ENCODE measurements around the gene CBY1. TPM values are rescaled to one million over a fixed set of nuclear protein-coding genes. Genes with fewer than 3 reads are reported as not detected.

Gene CBY1
- polyA plus RNA-seq, 1 of the 3 experiments (the other 2 are of a cell fraction), result 21.8 TPM

GRCh38 chr22:38623351-38623750 is 33.1 kb upstream of the CBY1 start (continued):
- no peak for TF ChIP-seq REST (IDR thresholded peaks at IDR 0.05; ENCODE audit: low read depth, low read length)
- TF ChIP-seq EZH2phosphoT487 (IDR thresholded peaks at IDR 0.05; ENCODE audit: borderline replicate concordance, low read depth), result no peak

GRCh38 chr22:38628444-38628843 is 28.0 kb upstream of the CBY1 start:
- H2AFZ ChIP-seq (ENCODE audit: low read depth), result no peak overlapping the region
- no peaks in the 10 kb centered on the region for H3K9me3 ChIP-seq
- no peaks in the 10 kb centered on the region for H4K20me1 ChIP-seq (ENCODE audit: insufficient read depth)
- ChIA-PET CTCF (no interaction called here), POLR2A (no interaction called here)
- H3K9me2 ChIP-seq, result no peaks in the 10 kb centered on the region
- no peak for DNase-seq
- TF ChIP-seq REST (IDR thresholded peaks at IDR 0.05; ENCODE audit: low read depth, low read length), result no peak
- no peak for TF ChIP-seq NFIC (IDR thresholded peaks at IDR 0.05; ENCODE audit: borderline replicate concordance)
- no peak for TF ChIP-seq MEF2A (IDR thresholded peaks at IDR 0.05; ENCODE audit: borderline replicate concordance, low read depth)
- no peak for TF ChIP-seq USF1 (IDR thresholded peaks at IDR 0.05; ENCODE audit: borderline replicate concordance, low read depth)
- TF ChIP-seq CHD2 (IDR thresholded peaks at IDR 0.05; ENCODE audit: low read length, partially characterized antibody), result no peak
- TF ChIP-seq RFX5 (IDR thresholded peaks at IDR 0.05; ENCODE audit: low read length), result no peak
- no peak for TF ChIP-seq IRF3 (IDR thresholded peaks at IDR 0.05; ENCODE audit: low read depth, low read length)
- TF ChIP-seq PBX3 (IDR thresholded peaks at IDR 0.05), result no peak
- no peak for TF ChIP-seq SIN3A (IDR thresholded peaks at IDR 0.05; ENCODE audit: borderline replicate concordance, low read depth, low read length)
- TF ChIP-seq MXI1 (IDR thresholded peaks at IDR 0.05; ENCODE audit: low read depth, low read length), result no peak
- no peak for TF ChIP-seq RXRA (IDR thresholded peaks at IDR 0.05; ENCODE audit: borderline replicate concordance, low read depth)
- TF ChIP-seq SMC3 (IDR thresholded peaks at IDR 0.05; ENCODE audit: low read depth, low read length), result no peak
- no peak for TF ChIP-seq FOXJ3 (CRISPR knock-in tag; IDR thresholded peaks at IDR 0.05)
- no peak for TF ChIP-seq NRF1 (IDR thresholded peaks at IDR 0.05; ENCODE audit: low read depth, low read length)
- no peak for TF ChIP-seq YY1 (IDR thresholded peaks at IDR 0.05; ENCODE audit: low read depth)
- no peak for TF ChIP-seq EP300 (IDR thresholded peaks at IDR 0.05; ENCODE audit: borderline replicate concordance in 1 of 2, low read depth in 1 of 2, low read length in 1 of 2)
- TF ChIP-seq TAF1 (IDR thresholded peaks at IDR 0.05; ENCODE audit: borderline replicate concordance, low read depth, low read length), result no peak
- no peak for TF ChIP-seq TCF12 (IDR thresholded peaks at IDR 0.05)
- no peak for TF ChIP-seq POLR2AphosphoS5 (IDR thresholded peaks at IDR 0.05; ENCODE audit: low read depth, low read length)
- TF ChIP-seq MAX (IDR thresholded peaks at IDR 0.05; ENCODE audit: low read depth), result no peak
- H3K79me2 ChIP-seq (ENCODE audit: insufficient read depth), result no peaks in the 10 kb centered on the region
- no peak overlapping the region for H3K9ac ChIP-seq
- no peak overlapping the region for H3K27ac ChIP-seq (ENCODE audit: low read depth in 2 of 2, low read length in 1 of 2)
- no peak overlapping the region for H3K4me2 ChIP-seq
- no peak overlapping the region for H3K4me3 ChIP-seq (ENCODE audit: low read depth in 2 of 2, low read length in 1 of 2)
- H3K27me3 ChIP-seq (ENCODE audit: insufficient read depth), result no peaks in the 10 kb centered on the region
- no peaks in the 10 kb centered on the region for H3F3A ChIP-seq (replicated peaks; ENCODE audit: insufficient read depth)
- no peaks in the 10 kb centered on the region for H3K4me1 ChIP-seq (ENCODE audit: control insufficient read depth in 1 of 2, insufficient read depth in 2 of 2, low read depth in 1 of 2, low read length in 1 of 2)
- peaks cover 0 to 5% of the 10 kb centered on the region in 2 experiments for H3K36me3 ChIP-seq (replicated peaks in 1 of 2; ENCODE audit: control insufficient read depth in 1 of 2, insufficient read depth in 2 of 2, low read length in 1 of 2)
- 92% methylated on average over 4 of the region's 5 CpGs for WGBS (ENCODE audit: low lambda C conversion rate)

Measured in SK-N-SH (cell line).